Naive thymus-derived CD8-positive, alpha-beta T cell (primary cell): ENCODE measurements around the gene RHOT2. TPM values are rescaled to one million over a fixed set of nuclear protein-coding genes. Genes with fewer than 3 reads are reported as not detected.

Source experiments
- ATAC-seq, 2 donors: fragments of 150-1000 bp; cut with Tn5 transposase in 1 of 2; sonication (Bioruptor Pico), chemical (Tn5 transposase) in 1 of 2; 1 replicate in 1 of 2; 2 replicates in 1 of 2; pipeline ENCODE4 v1.10.0; 2021; ENCODE audit warnings: mild to moderate bottlenecking in 2 of 2, moderate library complexity in 2 of 2
- POLR2A ChIA-PET: fragments of 350-600 bp; sonication (Branson Sonifier 250); formaldehyde crosslinking; loops from one replicate; lab custom pipeline; 2021; ENCODE audit warnings: antibody characterized with exemption; lab: Charles Lee
- DNase-seq, 10 donors: peaks; one replicate each; pipeline versions ENCODE4 v3.0.0 to v3.0.0-alpha.2; 2020 to 2022
- H3K27ac Mint-ChIP-seq, 10 donors: one replicate each; pipeline ENCODE4 v1.8.0; 2020 to 2022; ENCODE audit warnings: mild to moderate bottlenecking in 10 of 10, mixed read lengths in 10 of 10, moderate library complexity in 4 of 10, inconsistent platforms in 1 of 10
- H3K27me3 Mint-ChIP-seq, 5 donors: one replicate each; pipeline ENCODE4 v1.8.0; 2021 to 2022; ENCODE audit warnings: mixed read lengths in 5 of 5
- H3K36me3 Mint-ChIP-seq, 3 donors: one replicate each; pipeline ENCODE4 v1.8.0; 2020 to 2022; ENCODE audit warnings: mixed read lengths in 3 of 3, mild to moderate bottlenecking in 2 of 3, inconsistent platforms in 1 of 3
- H3K4me1 Mint-ChIP-seq, 4 donors: one replicate each; pipeline ENCODE4 v1.8.0; 2021 to 2022; ENCODE audit warnings: mixed read lengths in 4 of 4
- H3K4me3 Mint-ChIP-seq, 10 donors: one replicate each; pipeline ENCODE4 v1.8.0; 2020 to 2022; ENCODE audit warnings: mild to moderate bottlenecking in 10 of 10, mixed read lengths in 10 of 10, moderate library complexity in 6 of 10, inconsistent platforms in 1 of 10
- H3K9me3 Mint-ChIP-seq, 9 donors: one replicate each; pipeline ENCODE4 v1.8.0; 2020 to 2022; ENCODE audit warnings: mixed read lengths in 9 of 9, mild to moderate bottlenecking in 3 of 9, inconsistent platforms in 1 of 9, moderate library complexity in 1 of 9
- polyA plus RNA-seq, 3 donors: library from polyadenylated mRNA; unstranded; fragments of 300-500 nt; fragmentation: Illumina TruSeq; gene quantifications; one replicate each; pipeline ENCODE4 v1.2.3, GENCODE V29; 2021
- total RNA-seq, 8 experiments: library from RNA in 2 of 8; stranded (reverse) in 2 of 8; gene quantifications; one replicate each; pipeline ENCODE4 v1.2.3 and lab custom pipeline; 2021 to 2026

Gene RHOT2
- total and polyA plus RNA-seq, 5 experiments from 2014 or later, result 25.1 to 220 (median 44.8) TPM

GRCh38 chr16:628321-629061 lies 39.4 kb upstream of the RHOT2 start:
- no peaks in the 10 kb centered on the region for H3K4me1 Mint-ChIP-seq
- no peak overlapping the region for H3K27ac Mint-ChIP-seq
- H3K27me3 Mint-ChIP-seq, result no peaks in the 10 kb centered on the region
- no peaks in the 10 kb centered on the region for H3K9me3 Mint-ChIP-seq
- no peak overlapping the region for H3K4me3 Mint-ChIP-seq
- DNase-seq, result no peak
- H3K36me3 Mint-ChIP-seq, result peaks cover 0 to 10% (median 4%) of the 10 kb centered on the region in 3 donors
- POLR2A ChIA-PET, result no interaction called here
- ATAC-seq, result no peak

GRCh38 chr16:629185-629832 lies 38.6 kb upstream of the RHOT2 start:
- peak overlapping the region in 1 of 10 donors; percentile 82 for H3K27ac Mint-ChIP-seq
- peaks cover 0 to 10% (median 4%) of the 10 kb centered on the region in 3 donors for H3K36me3 Mint-ChIP-seq
- H3K9me3 Mint-ChIP-seq, result no peaks in the 10 kb centered on the region

DNA sequence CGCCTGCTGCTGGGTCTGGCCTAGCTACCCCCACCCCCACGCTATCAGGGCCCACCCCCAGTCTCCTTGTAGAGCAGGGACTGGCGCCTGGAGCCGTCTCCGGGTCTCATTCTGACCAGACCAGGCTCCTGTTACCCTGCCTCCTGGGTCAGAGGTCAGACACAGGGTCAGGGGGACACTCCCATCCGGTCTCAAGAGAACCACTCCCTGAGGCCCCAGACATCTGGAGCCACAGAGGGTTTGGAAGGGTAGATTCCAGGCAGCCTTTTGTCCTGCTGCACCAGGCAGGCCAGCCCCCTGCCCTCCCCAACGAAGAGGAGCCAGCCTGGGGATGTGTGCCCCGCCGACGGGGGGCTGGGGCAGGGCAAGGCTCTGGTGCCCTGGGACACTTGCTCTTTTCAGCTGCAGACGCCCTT lies 38.1 kb upstream of the RHOT2 start:
- Mint-ChIP-seq H3K4me3 (no peak overlapping the region), H3K4me1 (peaks cover 0 to 6% (median 0%) of the 10 kb centered on the region in 4 donors), H3K36me3 (peaks cover 0 to 10% (median 4%) of the 10 kb centered on the region in 3 donors), H3K27ac (no peak overlapping the region), H3K27me3 (no peaks in the 10 kb centered on the region), H3K9me3 (no peaks in the 10 kb centered on the region)
- no peak for ATAC-seq
- DNase-seq, result no peak
- POLR2A ChIA-PET, result no interaction called here

More at GRCh38 chr16:629185-629832, 38.6 kb upstream of the RHOT2 start:
- POLR2A ChIA-PET, result no interaction called here
- H3K4me1 Mint-ChIP-seq, result peaks cover 0 to 3% (median 0%) of the 10 kb centered on the region in 4 donors
- ATAC-seq, result no peak
- no peaks in the 10 kb centered on the region for H3K27me3 Mint-ChIP-seq
- DNase-seq, result no peak
- no peak overlapping the region for H3K4me3 Mint-ChIP-seq

- peaks cover 0 to 10% (median 4%) of the 10 kb centered on the region in 3 donors for H3K36me3 Mint-ChIP-seq
- DNase-seq, result no peak
- H3K4me3 Mint-ChIP-seq, result no peak overlapping the region
- POLR2A ChIA-PET, result no interaction called here
- no peaks in the 10 kb centered on the region for H3K27me3 Mint-ChIP-seq
- ATAC-seq, result no peak
- H3K9me3 Mint-ChIP-seq, result no peaks in the 10 kb centered on the region
- no peak overlapping the region for H3K27ac Mint-ChIP-seq
- H3K4me1 Mint-ChIP-seq, result peaks cover 0 to 9% (median 0%) of the 10 kb centered on the region in 4 donors
Measured at GRCh38 chr16:630249-630814, 37.6 kb upstream of the RHOT2 start.

DNA sequence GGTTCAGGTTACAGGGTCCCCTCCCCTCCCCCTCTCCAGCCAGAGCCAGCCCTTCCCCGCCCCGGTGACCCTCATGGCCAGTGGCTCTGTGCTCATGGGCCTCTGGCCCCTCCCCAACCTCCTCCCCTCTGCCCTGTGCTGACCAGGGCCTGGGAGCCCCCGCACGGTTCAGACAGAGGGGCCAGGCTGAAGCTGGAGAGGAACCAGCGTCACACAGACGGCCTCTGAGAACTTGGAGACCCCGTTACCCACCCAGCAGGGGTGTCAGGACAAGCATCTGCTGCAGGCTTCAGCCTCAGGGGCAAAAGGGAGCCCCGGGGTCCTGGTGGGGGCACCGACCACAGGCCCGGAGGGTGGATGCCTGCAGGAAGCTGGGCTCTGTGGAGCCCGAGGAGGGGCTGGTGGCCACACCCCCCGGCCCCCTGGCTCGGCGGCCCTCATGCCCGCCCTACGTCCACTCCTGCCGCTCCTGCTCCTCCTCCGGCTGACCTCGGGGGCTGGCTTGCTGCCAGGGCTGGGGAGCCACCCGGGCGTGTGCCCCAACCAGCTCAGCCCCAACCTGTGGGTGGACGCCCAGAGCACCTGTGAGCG lies 37.0 kb upstream of the RHOT2 start, which contains the start of gene WFIKKN1:
Gene WFIKKN1, plus strand, starts transcription at position 171 of the 591 bp plus-strand sequence. Its CDS starts 269 bp downstream, at position 440.
- POLR2A ChIA-PET, result interaction anchor here (0.8 kb wide), 1 partner anchor 41 kb away, joined by 3 read pairs; no protein-coding TSS in a partner anchor
- H3K36me3 Mint-ChIP-seq, result peaks cover 0 to 10% (median 4%) of the 10 kb centered on the region in 3 donors
- no peaks in the 10 kb centered on the region for H3K9me3 Mint-ChIP-seq
- H3K4me1 Mint-ChIP-seq, result peaks cover 0 to 9% (median 0%) of the 10 kb centered on the region in 4 donors
- H3K4me3 Mint-ChIP-seq, result no peak within 1 kb of the TSS
- ATAC-seq (no peak), DNase-seq (no peak)
- H3K27me3 Mint-ChIP-seq, result no peaks in the 10 kb centered on the region
- H3K27ac Mint-ChIP-seq, result no peak within 1 kb of the TSS

GRCh38 chr16:631808-632358 lies 36.0 kb upstream of the RHOT2 start:
- Mint-ChIP-seq H3K4me1 (peaks cover 3 to 12% (median 6%) of the 10 kb centered on the region in 4 donors), H3K36me3 (peaks cover 0 to 7% (median 0%) of the 10 kb centered on the region in 3 donors), H3K9me3 (peaks cover 0 to 6% (median 0%) of the 10 kb centered on the region in 9 donors), H3K4me3 (no peak overlapping the region), H3K27me3 (peaks cover 0 to 4% (median 0%) of the 10 kb centered on the region in 5 donors), H3K27ac (no peak overlapping the region)
- POLR2A ChIA-PET, result interaction anchor here (0.8 kb wide), 1 partner anchor 42 kb away, joined by 3 read pairs; no protein-coding TSS in a partner anchor
- DNase-seq (no peak), ATAC-seq (no peak)

DNA sequence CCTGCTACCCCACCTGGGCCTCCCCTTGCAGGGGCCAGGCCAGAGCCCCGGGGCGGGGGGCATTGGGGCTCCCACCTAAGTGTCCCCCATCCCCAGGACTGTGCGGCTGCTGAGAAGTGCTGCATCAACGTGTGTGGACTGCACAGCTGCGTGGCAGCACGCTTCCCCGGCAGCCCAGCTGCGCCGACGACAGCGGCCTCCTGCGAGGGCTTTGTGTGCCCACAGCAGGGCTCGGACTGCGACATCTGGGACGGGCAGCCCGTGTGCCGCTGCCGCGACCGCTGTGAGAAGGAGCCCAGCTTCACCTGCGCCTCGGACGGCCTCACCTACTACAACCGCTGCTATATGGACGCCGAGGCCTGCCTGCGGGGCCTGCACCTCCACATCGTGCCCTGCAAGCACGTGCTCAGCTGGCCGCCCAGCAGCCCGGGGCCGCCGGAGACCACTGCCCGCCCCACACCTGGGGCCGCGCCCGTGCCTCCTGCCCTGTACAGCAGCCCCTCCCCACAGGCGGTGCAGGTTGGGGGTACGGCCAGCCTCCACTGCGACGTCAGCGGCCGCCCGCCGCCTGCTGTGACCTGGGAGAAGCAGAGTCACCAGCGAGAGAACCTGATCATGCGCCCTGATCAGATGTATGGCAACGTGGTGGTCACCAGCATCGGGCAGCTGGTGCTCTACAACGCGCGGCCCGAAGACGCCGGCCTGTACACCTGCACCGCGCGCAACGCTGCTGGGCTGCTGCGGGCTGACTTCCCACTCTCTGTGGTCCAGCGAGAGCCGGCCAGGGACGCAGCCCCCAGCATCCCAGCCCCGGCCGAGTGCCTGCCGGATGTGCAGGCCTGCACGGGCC lies 35.2 kb upstream of the RHOT2 start:
- no peak overlapping the region for H3K4me3 Mint-ChIP-seq
- DNase-seq (no peak), ATAC-seq (no peak)
- peaks cover 0 to 4% (median 0%) of the 10 kb centered on the region in 5 donors for H3K27me3 Mint-ChIP-seq
- peaks cover 0 to 5% (median 0%) of the 10 kb centered on the region in 3 donors for H3K36me3 Mint-ChIP-seq
- no peak overlapping the region for H3K27ac Mint-ChIP-seq
- POLR2A ChIA-PET, result interaction anchor here (0.6 kb wide), 1 partner anchor 1079 kb away, joined by 3 read pairs; no protein-coding TSS in a partner anchor
- H3K9me3 Mint-ChIP-seq, result peaks cover 0 to 6% (median 0%) of the 10 kb centered on the region in 9 donors
- H3K4me1 Mint-ChIP-seq, result peaks cover 3 to 17% (median 7%) of the 10 kb centered on the region in 4 donors

DNA sequence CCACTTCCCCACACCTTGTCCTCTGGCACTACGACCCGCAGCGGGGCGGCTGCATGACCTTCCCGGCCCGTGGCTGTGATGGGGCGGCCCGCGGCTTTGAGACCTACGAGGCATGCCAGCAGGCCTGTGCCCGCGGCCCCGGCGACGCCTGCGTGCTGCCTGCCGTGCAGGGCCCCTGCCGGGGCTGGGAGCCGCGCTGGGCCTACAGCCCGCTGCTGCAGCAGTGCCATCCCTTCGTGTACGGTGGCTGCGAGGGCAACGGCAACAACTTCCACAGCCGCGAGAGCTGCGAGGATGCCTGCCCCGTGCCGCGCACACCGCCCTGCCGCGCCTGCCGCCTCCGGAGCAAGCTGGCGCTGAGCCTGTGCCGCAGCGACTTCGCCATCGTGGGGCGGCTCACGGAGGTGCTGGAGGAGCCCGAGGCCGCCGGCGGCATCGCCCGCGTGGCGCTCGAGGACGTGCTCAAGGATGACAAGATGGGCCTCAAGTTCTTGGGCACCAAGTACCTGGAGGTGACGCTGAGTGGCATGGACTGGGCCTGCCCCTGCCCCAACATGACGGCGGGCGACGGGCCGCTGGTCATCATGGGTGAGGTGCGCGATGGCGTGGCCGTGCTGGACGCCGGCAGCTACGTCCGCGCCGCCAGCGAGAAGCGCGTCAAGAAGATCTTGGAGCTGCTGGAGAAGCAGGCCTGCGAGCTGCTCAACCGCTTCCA lies 34.4 kb upstream of the RHOT2 start:
- H3K4me1 Mint-ChIP-seq, result peaks cover 3 to 18% (median 7%) of the 10 kb centered on the region in 4 donors
- peaks cover 0 to 5% (median 0%) of the 10 kb centered on the region in 3 donors for H3K36me3 Mint-ChIP-seq
- ATAC-seq (no peak), DNase-seq (peak in 1 of 10 donors; percentile 3)
- no peak overlapping the region for H3K27ac Mint-ChIP-seq
- POLR2A ChIA-PET, result no interaction called here
- no peak overlapping the region for H3K4me3 Mint-ChIP-seq
- H3K9me3 Mint-ChIP-seq, result peaks cover 0 to 6% (median 0%) of the 10 kb centered on the region in 9 donors
- H3K27me3 Mint-ChIP-seq, result peaks cover 0 to 4% (median 0%) of the 10 kb centered on the region in 5 donors

DNA sequence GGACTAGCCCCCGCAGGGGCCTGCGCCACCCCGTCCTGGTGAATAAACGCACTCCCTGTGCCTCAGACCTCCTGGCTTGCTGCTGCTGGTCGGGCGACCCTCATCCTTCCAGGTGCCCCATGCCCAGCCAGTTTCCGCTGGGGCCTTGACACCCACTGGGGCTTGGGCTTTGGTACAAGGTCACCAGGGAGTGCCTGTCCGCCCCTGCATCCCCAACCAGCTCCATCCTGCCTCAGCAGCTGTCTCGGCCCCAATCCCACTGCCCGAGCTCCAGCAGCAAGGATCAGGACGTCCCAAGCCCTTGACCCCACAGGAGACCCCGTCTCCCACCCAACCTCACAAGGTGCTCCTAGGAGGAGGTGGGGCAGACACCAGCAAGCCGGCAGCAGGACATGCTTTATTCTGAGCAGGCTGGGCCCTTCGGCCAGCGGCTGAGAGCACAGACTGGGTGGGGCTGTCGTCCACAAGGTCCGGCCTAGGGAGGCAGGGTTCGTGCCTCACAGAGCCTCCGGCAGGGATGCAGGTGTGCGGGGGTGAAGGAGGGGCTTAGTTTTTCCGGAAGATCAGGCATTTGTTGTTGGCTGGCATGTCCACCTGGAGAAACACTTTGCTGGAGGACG lies 33.8 kb upstream of the RHOT2 start:
- Mint-ChIP-seq H3K27me3 (peaks cover 0 to 4% (median 0%) of the 10 kb centered on the region in 5 donors), H3K9me3 (peaks cover 0 to 6% (median 0%) of the 10 kb centered on the region in 9 donors), H3K4me1 (peaks cover 3 to 18% (median 7%) of the 10 kb centered on the region in 4 donors), H3K4me3 (peak overlapping the region in 7 of 10 donors; percentile 28 to 97 (median 48)), H3K27ac (peak overlapping the region in 1 of 10 donors; percentile 60), H3K36me3 (peaks cover 0 to 2% (median 0%) of the 10 kb centered on the region in 3 donors)
- ATAC-seq (no peak), DNase-seq (no peak)
- POLR2A ChIA-PET, result no interaction called here

DNA sequence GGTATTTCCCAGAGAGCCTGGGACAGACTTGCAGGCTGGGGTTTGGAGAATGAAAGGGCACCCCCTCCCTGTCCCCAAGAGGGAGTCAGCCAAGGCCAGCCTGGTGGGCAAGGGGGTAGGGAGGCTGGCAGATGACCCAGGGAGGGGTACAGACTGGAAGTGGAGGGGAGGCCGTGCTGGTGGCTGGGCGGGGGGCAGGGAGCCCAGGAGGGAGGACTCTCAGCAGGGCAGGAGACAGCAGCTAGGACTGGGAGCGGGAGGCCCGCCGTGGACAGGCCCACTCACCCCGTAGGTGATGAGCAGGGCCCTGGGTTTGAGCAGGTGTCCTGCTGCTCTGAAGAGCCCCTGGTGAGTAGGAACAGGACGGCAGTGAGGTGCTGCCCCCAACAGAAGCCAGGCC lies 32.9 kb upstream of the RHOT2 start:
- ATAC-seq, result no peak
- POLR2A ChIA-PET, result no interaction called here
- Mint-ChIP-seq H3K4me1 (peaks cover 3 to 18% (median 7%) of the 10 kb centered on the region in 4 donors), H3K27ac (peak overlapping the region in 3 of 10 donors; percentile 19 to 67 (median 49)), H3K36me3 (peaks cover 0 to 2% (median 0%) of the 10 kb centered on the region in 3 donors), H3K9me3 (peaks cover 0 to 6% (median 0%) of the 10 kb centered on the region in 9 donors), H3K27me3 (peaks cover 0 to 4% (median 0%) of the 10 kb centered on the region in 5 donors), H3K4me3 (peak overlapping the region; percentile 48 to 97 (median 72))
- no peak for DNase-seq
